IPS-18a (cell line): ENCODE measurements around the gene ALG12.

Source experiments
- H3K27ac ChIP-seq: one replicate; pipeline ENCODE4 v1.5.1; 2013; ENCODE audit warnings: low read length
- H3K27me3 ChIP-seq: one replicate; pipeline ENCODE4 v1.6.1; 2013; ENCODE audit warnings: mild to moderate bottlenecking, low read length; ENCODE audit not compliant: control insufficient read depth, insufficient read depth
- H3K36me3 ChIP-seq: one replicate; pipeline ENCODE4 v1.6.1; 2013; ENCODE audit warnings: low read depth, low read length; ENCODE audit not compliant: control insufficient read depth
- H3K4me1 ChIP-seq: one replicate; pipeline ENCODE4 v1.6.1; 2013; ENCODE audit warnings: low read depth, low read length; ENCODE audit not compliant: control insufficient read depth
- H3K4me3 ChIP-seq: one replicate; pipeline ENCODE4 v1.5.1; 2013; ENCODE audit warnings: low read length
- H3K9ac ChIP-seq: one replicate; pipeline ENCODE4 v1.6.1; 2013; ENCODE audit warnings: mild to moderate bottlenecking, low read length, moderate library complexity
- H3K9me3 ChIP-seq: one replicate; pipeline ENCODE4 v1.6.1; 2013; ENCODE audit warnings: low read depth, low read length; ENCODE audit not compliant: control insufficient read depth

The ALG12 gene

GRCh38 chr22:49885281-49885680 lies 33.0 kb downstream of the ALG12 start:
- no peaks in the 10 kb centered on the region for H3K4me1 ChIP-seq
- no peak overlapping the region for H3K4me3 ChIP-seq
- no peak overlapping the region for H3K9ac ChIP-seq
- no peaks in the 10 kb centered on the region for H3K9me3 ChIP-seq
- no peaks in the 10 kb centered on the region for H3K27me3 ChIP-seq
- H3K27ac ChIP-seq: no peak overlapping the region
- H3K36me3 ChIP-seq: peaks cover 39% of the 10 kb centered on the region

DNA sequence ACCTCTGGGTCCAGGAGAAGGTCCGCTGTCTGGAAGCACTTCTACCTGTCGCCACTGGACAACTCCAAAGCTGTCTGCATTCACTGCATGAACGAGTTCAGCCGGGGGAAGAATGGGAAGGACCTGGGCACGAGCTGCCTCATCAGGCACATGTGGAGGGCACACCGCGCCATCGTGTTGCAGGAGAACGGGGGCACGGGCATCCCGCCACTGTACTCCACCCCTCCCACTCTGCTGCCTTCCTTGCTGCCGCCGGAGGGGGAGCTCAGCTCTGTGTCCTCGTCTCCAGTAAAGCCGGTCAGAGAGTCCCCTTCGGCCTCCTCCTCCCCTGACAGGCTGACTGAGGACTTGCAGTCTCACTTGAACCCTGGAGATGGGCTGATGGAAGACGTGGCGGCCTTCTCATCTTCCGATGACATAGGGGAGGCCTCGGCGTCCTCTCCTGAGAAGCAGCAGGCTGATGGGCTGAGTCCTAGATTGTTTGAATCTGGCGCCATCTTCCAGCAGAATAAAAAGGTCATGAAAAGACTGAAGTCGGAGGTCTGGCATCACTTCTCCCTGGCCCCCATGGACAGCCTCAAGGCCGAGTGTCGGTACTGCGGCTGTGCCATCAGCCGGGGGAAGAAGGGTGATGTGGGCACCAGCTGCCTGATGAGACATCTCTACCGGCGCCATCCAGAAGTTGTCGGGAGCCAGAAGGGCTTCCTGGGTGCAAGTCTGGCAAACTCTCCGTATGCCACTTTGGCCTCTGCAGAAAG lies 33.6 kb downstream of the ALG12 start:
- H3K27ac ChIP-seq: no peak overlapping the region
- no peak overlapping the region for H3K9ac ChIP-seq
- no peaks in the 10 kb centered on the region for H3K27me3 ChIP-seq
- H3K9me3 ChIP-seq: no peaks in the 10 kb centered on the region
- peaks cover 39% of the 10 kb centered on the region for H3K36me3 ChIP-seq
- no peak overlapping the region for H3K4me3 ChIP-seq
- peaks cover 3% of the 10 kb centered on the region for H3K4me1 ChIP-seq

- Histone ChIP-seq H3K27me3 (no peaks in the 10 kb centered on the region), H3K27ac (no peak overlapping the region), H3K9me3 (no peaks in the 10 kb centered on the region), H3K4me1 (peaks cover 3% of the 10 kb centered on the region), H3K36me3 (peaks cover 39% of the 10 kb centered on the region), H3K9ac (no peak overlapping the region), H3K4me3 (no peak overlapping the region)
Observed at GRCh38 chr22:49884075-49884474, 34.2 kb downstream of the ALG12 start.

DNA sequence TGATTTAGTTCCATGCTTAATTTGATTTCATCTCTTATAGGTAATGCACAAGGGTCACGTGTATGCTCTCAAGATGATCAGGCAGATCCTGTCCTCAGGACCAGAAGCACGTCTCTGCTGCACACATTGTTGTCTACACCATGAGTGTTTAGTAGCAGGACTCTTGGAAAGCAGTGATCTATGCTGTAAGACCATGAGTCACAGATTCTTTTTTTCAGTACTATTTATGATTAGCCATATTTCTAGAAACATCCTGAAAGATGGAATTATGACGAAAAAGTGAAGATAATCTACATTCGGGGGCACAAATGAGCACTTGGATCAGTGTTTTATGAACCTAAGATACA lies 35.0 kb downstream of the ALG12 start:
- H3K27me3 ChIP-seq: no peaks in the 10 kb centered on the region
- no peaks in the 10 kb centered on the region for H3K9me3 ChIP-seq
- H3K27ac ChIP-seq: no peak overlapping the region
- peaks cover 34% of the 10 kb centered on the region for H3K36me3 ChIP-seq
- no peak overlapping the region for H3K4me3 ChIP-seq
- H3K4me1 ChIP-seq: peaks cover 3% of the 10 kb centered on the region
- no peak overlapping the region for H3K9ac ChIP-seq

- Histone ChIP-seq H3K4me3 (no peak overlapping the region), H3K27ac (no peak overlapping the region), H3K9me3 (no peaks in the 10 kb centered on the region), H3K36me3 (peaks cover 30% of the 10 kb centered on the region), H3K9ac (no peak overlapping the region), H3K27me3 (no peaks in the 10 kb centered on the region), H3K4me1 (peaks cover 3% of the 10 kb centered on the region)
Observed at GRCh38 chr22:49882519-49883293, 35.5 kb downstream of the ALG12 start.

GRCh38 chr22:49881856-49882255 lies 36.4 kb downstream of the ALG12 start:
- Histone ChIP-seq H3K4me3 (no peak overlapping the region), H3K9ac (no peak overlapping the region), H3K27me3 (no peaks in the 10 kb centered on the region), H3K36me3 (peaks cover 22% of the 10 kb centered on the region), H3K27ac (no peak overlapping the region), H3K4me1 (peaks cover 3% of the 10 kb centered on the region), H3K9me3 (no peaks in the 10 kb centered on the region)

DNA sequence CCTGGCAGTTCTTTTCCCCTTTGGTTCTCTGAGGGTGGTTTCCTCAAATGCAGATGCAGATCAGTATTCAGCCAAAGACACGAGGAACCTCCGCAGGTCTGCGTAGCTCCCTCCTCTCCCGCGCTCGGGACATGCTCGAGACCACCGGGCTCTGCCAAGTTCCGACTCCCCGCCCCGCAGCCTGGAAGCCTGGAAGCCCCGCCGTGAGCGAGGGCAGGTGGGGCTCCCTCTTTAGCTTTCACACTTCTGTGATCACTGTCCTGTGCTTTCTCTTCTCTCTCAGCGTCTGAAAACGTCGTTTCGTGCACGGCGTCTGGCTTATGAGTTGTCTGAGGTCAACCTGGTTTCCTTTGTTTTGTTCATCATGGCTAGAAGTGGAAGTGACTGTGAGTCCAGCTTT lies 38.0 kb downstream of the ALG12 start:
- Histone ChIP-seq H3K36me3 (peaks cover 6% of the 10 kb centered on the region), H3K9me3 (no peaks in the 10 kb centered on the region), H3K9ac (no peak overlapping the region), H3K4me3 (no peak overlapping the region), H3K4me1 (peaks cover 3% of the 10 kb centered on the region), H3K27me3 (no peaks in the 10 kb centered on the region), H3K27ac (no peak overlapping the region)

- H3K9me3 ChIP-seq: no peaks in the 10 kb centered on the region
- H3K9ac ChIP-seq: no peak overlapping the region
- H3K4me3 ChIP-seq: no peak overlapping the region
- no peaks in the 10 kb centered on the region for H3K27me3 ChIP-seq
- no peak overlapping the region for H3K27ac ChIP-seq
- H3K4me1 ChIP-seq: peaks cover 3% of the 10 kb centered on the region
- H3K36me3 ChIP-seq: peaks cover 3% of the 10 kb centered on the region
Observed at GRCh38 chr22:49879871-49880270, 38.4 kb downstream of the ALG12 start.

- peaks cover 3% of the 10 kb centered on the region for H3K4me1 ChIP-seq
- H3K4me3 ChIP-seq: no peak overlapping the region
- H3K9ac ChIP-seq: no peak overlapping the region
- no peaks in the 10 kb centered on the region for H3K36me3 ChIP-seq
- H3K27ac ChIP-seq: no peak overlapping the region
- H3K9me3 ChIP-seq: no peaks in the 10 kb centered on the region
- no peaks in the 10 kb centered on the region for H3K27me3 ChIP-seq
Observed at GRCh38 chr22:49878206-49878605, 40.0 kb downstream of the ALG12 start.

DNA sequence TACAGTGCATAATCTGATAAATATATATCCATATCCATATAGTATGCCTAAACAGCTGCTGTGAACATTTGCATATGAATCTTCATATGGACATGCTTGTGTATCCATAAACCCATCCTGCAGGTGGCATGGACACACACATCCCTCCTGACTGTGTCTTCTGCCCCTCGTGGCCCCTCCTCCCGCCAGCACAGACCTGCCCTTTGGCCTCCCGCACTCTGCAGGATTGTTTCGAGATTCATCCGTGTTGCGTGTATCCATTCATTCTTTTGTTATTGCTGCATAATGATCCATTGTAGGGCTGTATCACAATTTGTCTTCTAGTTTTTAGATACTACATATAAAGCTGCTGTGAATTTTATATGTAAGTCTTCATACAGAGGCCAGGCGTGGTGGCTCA lies 40.6 kb downstream of the ALG12 start:
- Histone ChIP-seq H3K27ac (no peak overlapping the region), H3K27me3 (no peaks in the 10 kb centered on the region), H3K4me1 (peaks cover 3% of the 10 kb centered on the region), H3K4me3 (no peak overlapping the region), H3K36me3 (no peaks in the 10 kb centered on the region), H3K9me3 (no peaks in the 10 kb centered on the region), H3K9ac (no peak overlapping the region)

DNA sequence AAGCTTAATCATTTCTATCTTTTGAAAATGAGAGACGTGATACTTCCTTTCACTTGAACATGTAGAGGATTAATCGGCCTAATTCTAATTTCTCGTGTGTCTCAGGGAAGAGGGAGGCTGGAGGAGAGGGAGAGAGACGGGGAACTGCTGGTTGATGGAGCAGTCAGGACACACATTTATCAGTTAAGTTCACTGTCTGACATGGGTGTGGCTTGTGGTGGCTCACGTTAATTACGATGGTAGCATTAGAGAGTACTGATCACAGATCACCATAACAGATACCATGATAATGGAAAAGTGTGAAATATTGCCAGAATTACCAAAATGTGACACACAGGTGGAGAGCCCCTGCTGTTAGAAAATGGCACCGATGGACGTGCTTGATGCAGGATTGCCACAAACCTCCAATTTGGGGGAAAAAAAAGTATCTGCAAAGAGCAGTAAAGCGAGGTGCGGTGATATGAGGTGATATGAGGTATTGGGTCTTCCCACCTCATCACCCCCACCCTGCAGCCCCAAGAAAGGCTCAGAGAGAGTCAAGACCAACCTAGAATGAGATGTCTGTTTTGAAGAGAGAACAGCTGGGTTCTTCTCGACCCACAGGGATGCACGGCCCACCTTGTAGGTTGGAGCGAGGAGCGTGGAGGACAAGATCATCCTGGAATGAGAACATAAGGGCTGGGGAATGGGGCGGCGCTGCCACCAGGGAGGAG lies 44.9 kb downstream of the ALG12 start:
- Histone ChIP-seq H3K4me3 (no peak overlapping the region), H3K9me3 (no peaks in the 10 kb centered on the region), H3K36me3 (no peaks in the 10 kb centered on the region), H3K27ac (no peak overlapping the region), H3K27me3 (no peaks in the 10 kb centered on the region), H3K9ac (no peak overlapping the region), H3K4me1 (no peaks in the 10 kb centered on the region)
